ENCODE data around the gene TMEM123.
A peak's percentile ranks its signal among the peaks of the same experiment; 100 is the strongest.

The TMEM123 gene

DNA sequence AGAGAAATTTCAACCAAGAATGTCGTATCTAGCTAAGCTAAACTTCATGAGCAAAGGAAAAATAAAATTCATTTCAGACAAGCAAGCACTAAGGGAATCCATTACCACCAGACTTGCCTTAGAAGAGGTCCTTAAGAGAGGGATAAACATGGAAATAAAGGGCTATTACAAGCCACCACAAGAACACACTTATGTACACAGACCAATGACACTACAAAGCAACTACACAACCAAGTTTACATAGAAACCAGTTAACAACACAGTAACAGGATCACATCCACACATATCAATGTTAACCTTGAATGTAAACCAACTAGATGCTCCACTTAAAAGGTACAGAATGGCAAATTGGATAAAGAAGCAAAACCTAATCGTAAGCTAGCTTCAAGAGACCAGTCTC, 38.0 kb downstream of the TMEM123 start:
- H3K27ac Mint-ChIP-seq: no peak overlapping the region
- H3K27me3 Mint-ChIP-seq (ENCODE audit: low read depth): no peaks in the 10 kb centered on the region
- H3K4me1 Mint-ChIP-seq (ENCODE audit: low read depth): peaks cover 54% of the 10 kb centered on the region
- no peak overlapping the region for H3K4me3 Mint-ChIP-seq
- H3K9me3 Mint-ChIP-seq: peaks cover 19% of the 10 kb centered on the region
- peaks cover 46% of the 10 kb centered on the region for H3K36me3 Mint-ChIP-seq (ENCODE audit: low read depth)

- Mint-ChIP-seq H3K36me3 (ENCODE audit: low read depth) (peaks cover 44% of the 10 kb centered on the region), H3K4me3 (no peak overlapping the region), H3K4me1 (ENCODE audit: low read depth) (peaks cover 54% of the 10 kb centered on the region), H3K27me3 (ENCODE audit: low read depth) (no peaks in the 10 kb centered on the region), H3K9me3 (peaks cover 13% of the 10 kb centered on the region), H3K27ac (no peak overlapping the region)
These were observed 39.1 kb downstream of the TMEM123 start for GRCh38 chr11:102413497-102413896.

DNA sequence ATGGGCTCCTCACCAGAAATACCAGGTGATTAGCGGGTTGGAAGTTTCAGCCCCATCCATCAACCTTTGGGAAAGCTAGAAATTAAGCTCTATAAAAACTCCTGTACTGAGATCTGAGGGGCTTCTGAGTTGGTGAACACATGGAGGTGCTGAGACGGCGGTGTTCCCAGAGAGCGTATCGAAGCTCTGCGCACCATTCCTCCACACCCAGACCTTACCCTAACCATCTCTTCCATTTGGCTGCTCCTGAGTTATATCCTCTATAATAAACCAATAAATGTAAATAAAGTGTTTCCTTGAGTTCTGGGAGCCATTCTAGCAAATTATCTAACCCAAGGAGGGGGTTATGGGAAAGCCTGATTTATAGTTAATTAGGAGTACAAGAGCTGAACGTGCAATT, 41.4 kb downstream of the TMEM123 start:
- Mint-ChIP-seq H3K36me3 (ENCODE audit: low read depth) (peaks cover 29% of the 10 kb centered on the region), H3K4me1 (ENCODE audit: low read depth) (peaks cover 44% of the 10 kb centered on the region), H3K27me3 (ENCODE audit: low read depth) (no peaks in the 10 kb centered on the region), H3K9me3 (no peaks in the 10 kb centered on the region), H3K27ac (no peak overlapping the region), H3K4me3 (no peak overlapping the region)

DNA sequence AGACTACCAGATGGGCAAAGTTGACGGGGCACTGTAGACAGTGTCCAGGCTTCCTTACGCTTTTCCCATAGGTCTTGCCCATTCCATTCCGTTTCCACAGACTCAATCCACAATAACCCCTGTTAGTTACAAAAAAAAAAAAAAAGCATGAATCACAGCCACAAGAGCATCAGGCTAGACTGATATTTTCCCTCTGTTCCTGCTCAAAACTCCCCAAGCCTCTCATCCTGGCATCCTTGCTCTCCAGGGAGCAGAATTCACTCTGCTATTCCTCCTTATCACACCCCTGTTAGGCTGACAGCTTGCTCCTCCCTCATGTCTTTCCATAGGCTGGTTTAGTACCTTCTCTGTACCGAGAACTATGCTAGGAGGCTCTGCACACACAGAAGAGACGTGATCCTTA, 42.2 kb downstream of the TMEM123 start:
- no peak overlapping the region for H3K4me3 Mint-ChIP-seq
- no peaks in the 10 kb centered on the region for H3K27me3 Mint-ChIP-seq (ENCODE audit: low read depth)
- H3K27ac Mint-ChIP-seq: no peak overlapping the region
- H3K4me1 Mint-ChIP-seq (ENCODE audit: low read depth): peaks cover 41% of the 10 kb centered on the region
- peaks cover 29% of the 10 kb centered on the region for H3K36me3 Mint-ChIP-seq (ENCODE audit: low read depth)
- no peaks in the 10 kb centered on the region for H3K9me3 Mint-ChIP-seq

DNA sequence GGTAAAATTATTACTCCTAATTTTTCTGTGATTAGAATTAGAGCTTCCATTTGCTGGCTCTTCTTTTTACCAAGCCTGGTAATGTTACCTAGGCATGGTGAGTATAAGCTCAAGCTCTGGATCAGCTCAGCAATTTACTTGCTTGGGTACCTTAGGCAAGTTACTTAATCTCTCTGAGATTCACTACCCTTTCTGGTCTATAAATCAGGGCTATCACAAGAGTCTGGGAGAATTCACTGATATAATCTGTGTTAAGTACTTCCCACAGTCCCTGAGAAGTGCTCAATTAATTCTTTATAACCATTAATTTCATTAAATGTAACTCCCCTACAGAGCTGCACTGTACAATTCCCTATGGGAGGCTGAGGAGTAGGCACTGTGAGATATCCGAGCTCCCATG, 44.2 kb downstream of the TMEM123 start:
- Mint-ChIP-seq H3K27me3 (ENCODE audit: low read depth) (no peaks in the 10 kb centered on the region), H3K27ac (peak overlapping the region; percentile 9), H3K9me3 (no peaks in the 10 kb centered on the region), H3K36me3 (ENCODE audit: low read depth) (peaks cover 21% of the 10 kb centered on the region), H3K4me1 (ENCODE audit: low read depth) (peaks cover 31% of the 10 kb centered on the region), H3K4me3 (no peak overlapping the region)

GRCh38 chr11:102407901-102408300, 44.7 kb downstream of the TMEM123 start:
- no peaks in the 10 kb centered on the region for H3K9me3 Mint-ChIP-seq
- peak overlapping the region; percentile 9 for H3K27ac Mint-ChIP-seq
- H3K4me1 Mint-ChIP-seq (ENCODE audit: low read depth): peaks cover 32% of the 10 kb centered on the region
- no peak overlapping the region for H3K4me3 Mint-ChIP-seq
- H3K36me3 Mint-ChIP-seq (ENCODE audit: low read depth): peaks cover 21% of the 10 kb centered on the region
- no peaks in the 10 kb centered on the region for H3K27me3 Mint-ChIP-seq (ENCODE audit: low read depth)

DNA sequence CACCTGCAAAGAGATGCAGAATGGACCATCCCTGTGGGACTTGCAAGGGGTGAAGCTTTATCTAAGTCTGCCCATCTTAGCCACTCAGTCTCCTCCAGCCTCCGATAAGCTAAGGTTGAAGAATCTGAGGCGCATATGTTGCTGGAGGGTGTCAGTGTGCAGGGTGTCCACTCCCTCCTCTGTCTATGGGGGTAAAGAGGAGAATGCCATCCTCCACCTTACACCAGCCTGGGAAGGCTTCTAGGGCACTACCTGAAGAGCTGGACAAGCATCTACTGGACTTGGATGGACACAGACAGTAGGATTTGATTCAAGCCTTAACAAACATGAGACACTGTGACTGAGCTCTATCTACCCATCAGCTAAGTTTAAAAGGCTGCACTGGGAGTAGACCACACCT, 46.5 kb downstream of the TMEM123 start:
- Mint-ChIP-seq H3K27me3 (ENCODE audit: low read depth) (no peaks in the 10 kb centered on the region), H3K36me3 (ENCODE audit: low read depth) (peaks cover 27% of the 10 kb centered on the region), H3K4me3 (no peak overlapping the region), H3K4me1 (ENCODE audit: low read depth) (peaks cover 39% of the 10 kb centered on the region), H3K27ac (no peak overlapping the region), H3K9me3 (no peaks in the 10 kb centered on the region)

GRCh38 chr11:102405501-102405900, 47.1 kb downstream of the TMEM123 start:
- H3K4me1 Mint-ChIP-seq (ENCODE audit: low read depth): peaks cover 41% of the 10 kb centered on the region

DNA sequence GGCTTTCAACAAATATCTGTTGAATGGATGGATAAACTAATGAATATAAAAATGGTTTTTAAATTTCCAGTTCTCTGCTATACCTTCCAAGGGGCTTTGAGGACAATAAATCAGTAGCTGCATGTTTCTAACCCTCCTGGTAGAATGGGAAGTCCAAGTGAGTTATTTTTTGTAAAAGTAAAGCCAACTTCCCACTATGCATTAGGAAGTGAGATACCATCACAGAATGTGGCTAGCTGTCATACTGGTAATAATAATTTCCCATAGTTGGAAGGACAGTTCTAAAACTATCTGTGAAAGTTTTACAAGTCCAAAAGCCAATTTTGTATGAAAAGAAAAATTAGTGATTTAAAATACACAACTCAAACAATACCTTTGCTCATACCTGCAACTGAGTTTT, 50.0 kb downstream of the TMEM123 start:
- H3K9me3 Mint-ChIP-seq: no peaks in the 10 kb centered on the region
- peaks cover 29% of the 10 kb centered on the region for H3K36me3 Mint-ChIP-seq (ENCODE audit: low read depth)
- peaks cover 32% of the 10 kb centered on the region for H3K4me1 Mint-ChIP-seq (ENCODE audit: low read depth)
- H3K27me3 Mint-ChIP-seq (ENCODE audit: low read depth): no peaks in the 10 kb centered on the region
- no peak overlapping the region for H3K27ac Mint-ChIP-seq
- H3K4me3 Mint-ChIP-seq: no peak overlapping the region

More at GRCh38 chr11:102405501-102405900, 47.1 kb downstream of the TMEM123 start:
- Mint-ChIP-seq H3K27ac (no peak overlapping the region), H3K36me3 (ENCODE audit: low read depth) (peaks cover 29% of the 10 kb centered on the region), H3K4me3 (no peak overlapping the region), H3K27me3 (ENCODE audit: low read depth) (no peaks in the 10 kb centered on the region), H3K9me3 (no peaks in the 10 kb centered on the region)

GRCh38 chr11:102401905-102402304, 50.7 kb downstream of the TMEM123 start:
- no peaks in the 10 kb centered on the region for H3K9me3 Mint-ChIP-seq
- H3K4me3 Mint-ChIP-seq: no peak overlapping the region
- peaks cover 33% of the 10 kb centered on the region for H3K4me1 Mint-ChIP-seq (ENCODE audit: low read depth)
- no peak overlapping the region for H3K27ac Mint-ChIP-seq
- H3K27me3 Mint-ChIP-seq (ENCODE audit: low read depth): no peaks in the 10 kb centered on the region
- peaks cover 30% of the 10 kb centered on the region for H3K36me3 Mint-ChIP-seq (ENCODE audit: low read depth)

DNA sequence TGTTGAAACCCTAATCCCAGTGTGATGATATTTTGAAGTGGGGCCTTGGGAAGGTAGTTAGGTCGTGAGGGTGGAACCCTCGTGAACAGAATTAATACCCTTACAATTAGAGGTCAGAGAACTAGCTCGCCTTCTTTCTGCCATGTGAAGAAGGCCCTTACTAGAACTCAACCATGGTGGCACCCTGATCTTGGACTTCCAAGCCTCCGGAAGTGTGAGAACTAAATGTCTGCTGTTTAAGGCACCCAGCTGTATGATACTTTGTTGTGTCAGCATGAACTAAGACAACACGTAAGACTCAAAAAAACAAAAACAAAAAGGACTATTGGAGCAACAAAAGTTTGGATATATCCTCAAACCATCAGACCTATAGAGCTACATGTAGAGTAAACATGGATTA, 52.0 kb downstream of the TMEM123 start:
- Mint-ChIP-seq H3K27me3 (ENCODE audit: low read depth) (no peaks in the 10 kb centered on the region), H3K27ac (no peak overlapping the region), H3K36me3 (ENCODE audit: low read depth) (peaks cover 28% of the 10 kb centered on the region), H3K4me1 (ENCODE audit: low read depth) (peaks cover 39% of the 10 kb centered on the region), H3K4me3 (no peak overlapping the region), H3K9me3 (no peaks in the 10 kb centered on the region)

- H3K27ac Mint-ChIP-seq: no peak overlapping the region
- H3K27me3 Mint-ChIP-seq (ENCODE audit: low read depth): no peaks in the 10 kb centered on the region
- H3K4me3 Mint-ChIP-seq: no peak overlapping the region
- no peaks in the 10 kb centered on the region for H3K9me3 Mint-ChIP-seq
- H3K4me1 Mint-ChIP-seq (ENCODE audit: low read depth): peaks cover 39% of the 10 kb centered on the region
- H3K36me3 Mint-ChIP-seq (ENCODE audit: low read depth): peaks cover 30% of the 10 kb centered on the region
These were observed 53.4 kb downstream of the TMEM123 start for GRCh38 chr11:102399189-102399588.

DNA sequence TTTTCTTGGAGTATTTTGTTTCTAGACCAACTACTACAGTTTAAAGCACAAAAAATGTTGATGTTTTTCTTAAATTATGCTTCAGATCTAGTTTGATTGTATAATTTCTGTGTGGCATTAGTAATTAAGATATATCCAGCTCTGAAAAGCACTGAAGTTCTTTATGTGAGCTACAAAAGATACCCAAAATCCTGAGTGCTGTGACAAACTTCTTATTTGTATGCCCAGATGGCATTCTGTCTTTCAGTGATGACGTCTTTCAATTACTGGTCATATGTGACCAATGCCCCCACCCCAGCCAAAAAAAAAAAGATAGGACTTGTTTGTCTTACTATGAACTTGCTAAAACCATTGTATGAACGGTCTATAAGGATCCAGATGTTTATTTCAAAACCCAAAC, 54.3 kb downstream of the TMEM123 start:
- Mint-ChIP-seq H3K9me3 (no peaks in the 10 kb centered on the region), H3K4me3 (no peak overlapping the region), H3K27me3 (ENCODE audit: low read depth) (no peaks in the 10 kb centered on the region), H3K4me1 (ENCODE audit: low read depth) (peaks cover 38% of the 10 kb centered on the region), H3K27ac (no peak overlapping the region), H3K36me3 (ENCODE audit: low read depth) (peaks cover 33% of the 10 kb centered on the region)

DNA sequence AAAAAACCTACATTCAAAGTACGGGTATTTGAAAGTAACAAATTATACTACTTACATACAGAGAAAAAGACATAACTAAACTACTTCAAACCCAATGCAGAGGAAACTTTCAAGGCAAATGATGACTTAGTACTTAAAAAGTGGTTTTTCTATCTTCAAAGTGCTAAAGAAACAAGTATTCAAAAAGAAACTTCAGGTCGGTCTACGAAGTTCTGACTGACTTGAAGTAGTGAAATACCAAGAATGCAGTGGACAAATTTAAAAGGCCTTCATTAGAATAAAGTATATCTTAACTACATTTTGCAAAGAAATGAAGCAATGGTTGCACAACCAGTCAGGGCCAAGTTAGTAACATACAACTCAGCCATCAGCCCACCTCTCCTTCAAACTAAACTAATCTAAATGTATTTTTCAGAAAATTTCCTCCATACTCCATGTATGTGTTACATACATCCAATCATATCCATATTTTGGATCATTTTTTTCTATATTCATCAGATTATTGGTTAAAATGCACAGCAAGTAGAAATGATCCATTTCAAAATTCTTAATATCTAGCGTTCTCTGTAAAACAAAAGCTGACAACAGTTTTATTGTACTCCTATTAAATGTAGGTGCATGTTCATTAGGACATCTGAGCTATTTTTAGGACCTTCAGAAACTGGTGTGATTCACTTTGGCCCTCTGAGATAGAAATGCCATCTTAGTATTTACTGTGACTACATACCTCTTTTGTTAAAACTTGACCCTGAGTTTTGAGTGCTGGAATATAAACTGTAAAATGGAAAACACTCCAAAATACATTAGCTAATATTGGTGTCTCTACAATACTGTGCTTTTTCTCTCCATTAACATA, 55.6 kb downstream of the TMEM123 start:
- H3K27me3 Mint-ChIP-seq (ENCODE audit: low read depth): no peaks in the 10 kb centered on the region
- no peaks in the 10 kb centered on the region for H3K9me3 Mint-ChIP-seq
- H3K27ac Mint-ChIP-seq: peak overlapping the region; percentile 53
- H3K4me1 Mint-ChIP-seq (ENCODE audit: low read depth): peaks cover 38% of the 10 kb centered on the region
- H3K4me3 Mint-ChIP-seq: no peak overlapping the region
- peaks cover 39% of the 10 kb centered on the region for H3K36me3 Mint-ChIP-seq (ENCODE audit: low read depth)

DNA sequence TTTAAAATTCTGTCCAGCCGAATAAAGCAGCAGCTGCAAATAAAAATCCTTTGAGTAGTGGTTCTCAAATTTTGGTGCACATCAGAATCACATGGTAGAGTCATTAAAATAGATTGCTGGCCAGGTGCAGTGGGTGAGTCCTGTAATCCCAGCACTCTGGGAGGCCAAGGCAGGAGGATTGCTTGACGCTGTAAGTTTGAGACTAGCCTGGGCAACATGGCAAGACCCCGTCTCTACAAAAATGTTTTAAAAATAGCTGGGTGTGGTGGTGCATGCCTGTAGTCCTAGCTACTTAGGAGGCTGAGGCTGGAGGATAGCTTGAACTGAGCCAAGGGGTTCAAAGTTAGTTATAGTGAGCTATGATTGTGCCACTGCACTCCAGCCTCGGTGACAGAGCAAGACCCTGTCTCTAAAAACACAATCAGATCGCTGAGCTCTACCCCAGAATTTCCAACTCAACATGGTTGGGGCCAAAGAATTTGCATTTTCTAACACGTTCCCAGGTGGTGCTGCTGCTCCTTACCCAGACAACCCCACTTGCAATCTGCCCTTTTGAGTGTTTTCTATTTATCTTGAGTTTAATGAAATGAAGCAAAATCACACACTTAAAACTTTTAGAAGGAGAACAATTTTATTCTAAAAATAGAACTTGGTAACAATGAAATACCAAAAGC, 56.7 kb downstream of the TMEM123 start:
- Mint-ChIP-seq H3K4me3 (no peak overlapping the region), H3K9me3 (no peaks in the 10 kb centered on the region), H3K27me3 (ENCODE audit: low read depth) (no peaks in the 10 kb centered on the region), H3K27ac (no peak overlapping the region), H3K36me3 (ENCODE audit: low read depth) (peaks cover 35% of the 10 kb centered on the region), H3K4me1 (ENCODE audit: low read depth) (peaks cover 35% of the 10 kb centered on the region)
